ENCODE measurements around the gene RSPO4. TPM values are rescaled to one million over a fixed set of nuclear protein-coding genes. Genes with fewer than 3 reads are reported as not detected.

Gene RSPO4
- polyA plus RNA-seq, 1 donor (not counting 4 experiments of a cell fraction or from before 2014, with no cell fraction given): not detected

DNA sequence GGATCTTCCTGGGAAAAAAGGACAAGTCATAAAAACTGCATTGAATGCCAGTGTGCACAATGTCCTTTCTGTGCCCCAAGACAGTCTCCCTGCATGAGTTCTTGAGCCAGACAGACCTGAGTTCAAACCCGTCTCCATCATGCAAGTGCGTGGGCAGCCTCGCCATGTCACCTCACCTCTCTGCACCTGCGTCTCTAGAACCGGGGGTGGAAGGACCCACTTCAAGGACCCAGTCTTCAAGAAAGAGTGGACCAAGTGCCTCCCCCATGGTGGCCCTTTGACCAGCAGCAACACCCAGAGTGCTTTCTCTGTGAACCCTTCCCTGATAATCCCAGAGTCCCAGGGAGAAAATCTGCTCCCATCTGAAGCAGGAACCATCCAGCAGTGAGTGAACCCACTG is 62.5 kb downstream of the RSPO4 start:
- H3K4me2 ChIP-seq (ENCODE audit: control insufficient read depth, extremely low read depth, insufficient read depth, low read depth, low read length): no peak overlapping the region
- dilution Hi-C loops (cut with MboI; ENCODE audit: extremely low pct_ligation_motif_present, low sequenced_read_pairs): no loop called here
- no peaks in the 10 kb centered on the region for H3K36me3 ChIP-seq (ENCODE audit: control insufficient read depth in 2 of 2, extremely low read depth in 1 of 2, insufficient read depth in 2 of 2, low read length in 2 of 2)
- H3K4me1 ChIP-seq (ENCODE audit: control insufficient read depth, extremely low read depth, insufficient read depth, low read length): no peaks in the 10 kb centered on the region
- DNase-seq (ENCODE audit: low read depth, low spot score): no peak
- H3K9me3 ChIP-seq (ENCODE audit: control insufficient read depth, low read depth, low read length): no peaks in the 10 kb centered on the region
- no peaks in the 10 kb centered on the region for H4K20me1 ChIP-seq (ENCODE audit: control insufficient read depth, extremely low read depth, insufficient read depth, low read length)
- no peak overlapping the region for H3K9ac ChIP-seq (ENCODE audit: control insufficient read depth, extremely low read depth, insufficient read depth, low read length)
- no peak for TF ChIP-seq EZH2 (IDR thresholded peaks at IDR 0.05; ENCODE audit: low read length)
- no peak for TF ChIP-seq CTCF (optimal IDR thresholded peaks at IDR 0.05 in 1 of 3, IDR thresholded peaks at IDR 0.05 in 1 of 3, conservative IDR thresholded peaks at IDR 0.05 in 1 of 3; ENCODE audit: extremely low read depth in 1 of 3, insufficient read depth in 2 of 3, low read length in 3 of 3)
- H3K27ac ChIP-seq (ENCODE audit: control insufficient read depth, insufficient read depth, low read length): no peak overlapping the region
- H3K4me3 ChIP-seq (ENCODE audit: control insufficient read depth in 2 of 3, extremely low read depth in 1 of 3, insufficient read depth in 2 of 3, low read depth in 1 of 3, low read length in 3 of 3): no peak overlapping the region
- no peak overlapping the region for H2AFZ ChIP-seq (ENCODE audit: control insufficient read depth, low read length)
- no peaks in the 10 kb centered on the region for H3K9me1 ChIP-seq (ENCODE audit: control insufficient read depth, extremely low read depth, insufficient read depth, low read length)
- H3K27me3 ChIP-seq (ENCODE audit: control insufficient read depth, extremely low read depth, insufficient read depth, low read length): no peaks in the 10 kb centered on the region
- FAIRE-seq: no peak
- H3K79me2 ChIP-seq (ENCODE audit: control insufficient read depth, insufficient read depth, low read length): no peaks in the 10 kb centered on the region

- H3K36me3 ChIP-seq (ENCODE audit: control insufficient read depth in 2 of 2, extremely low read depth in 1 of 2, insufficient read depth in 2 of 2, low read length in 2 of 2): no peaks in the 10 kb centered on the region
- peaks cover 5% of the 10 kb centered on the region for H3K9me3 ChIP-seq (ENCODE audit: control insufficient read depth, low read depth, low read length)
- DNase-seq (ENCODE audit: low read depth, low spot score) (no peak), FAIRE-seq (no peak)
- H3K4me2 ChIP-seq (ENCODE audit: control insufficient read depth, extremely low read depth, insufficient read depth, low read depth, low read length): no peak overlapping the region
- no peak overlapping the region for H2AFZ ChIP-seq (ENCODE audit: control insufficient read depth, low read length)
- no peak overlapping the region for H3K4me3 ChIP-seq (ENCODE audit: control insufficient read depth in 2 of 3, extremely low read depth in 1 of 3, insufficient read depth in 2 of 3, low read depth in 1 of 3, low read length in 3 of 3)
- dilution Hi-C loops (cut with MboI; ENCODE audit: extremely low pct_ligation_motif_present, low sequenced_read_pairs): no loop called here
- H3K79me2 ChIP-seq (ENCODE audit: control insufficient read depth, insufficient read depth, low read length): no peaks in the 10 kb centered on the region
- H3K27me3 ChIP-seq (ENCODE audit: control insufficient read depth, extremely low read depth, insufficient read depth, low read length): no peaks in the 10 kb centered on the region
- no peaks in the 10 kb centered on the region for H3K4me1 ChIP-seq (ENCODE audit: control insufficient read depth, extremely low read depth, insufficient read depth, low read length)
- H3K27ac ChIP-seq (ENCODE audit: control insufficient read depth, insufficient read depth, low read length): no peak overlapping the region
- no peaks in the 10 kb centered on the region for H4K20me1 ChIP-seq (ENCODE audit: control insufficient read depth, extremely low read depth, insufficient read depth, low read length)
- TF ChIP-seq EZH2 (IDR thresholded peaks at IDR 0.05; ENCODE audit: low read length): no peak
- no peak for TF ChIP-seq CTCF (optimal IDR thresholded peaks at IDR 0.05 in 1 of 3, IDR thresholded peaks at IDR 0.05 in 1 of 3, conservative IDR thresholded peaks at IDR 0.05 in 1 of 3; ENCODE audit: extremely low read depth in 1 of 3, insufficient read depth in 2 of 3, low read length in 3 of 3)
- no peak overlapping the region for H3K9ac ChIP-seq (ENCODE audit: control insufficient read depth, extremely low read depth, insufficient read depth, low read length)
- H3K9me1 ChIP-seq (ENCODE audit: control insufficient read depth, extremely low read depth, insufficient read depth, low read length): no peaks in the 10 kb centered on the region
Observed at GRCh38 chr20:934186-934840, 67.8 kb downstream of the RSPO4 start.

Data from keratinocyte (primary cell).